Caco-2 (cell line): ENCODE measurements around the gene EPHB1. TPM values are rescaled to one million over a fixed set of nuclear protein-coding genes. Genes with fewer than 3 reads are reported as not detected.

ENCODE experiments used
- BruUV-seq: library from RNA; stranded (reverse); fragments of 400-500 nt; replicated peaks from 2 replicates; lab custom pipeline; 2021; lab: Mats Ljungman, UMichigan
- CTCF ChIA-PET: fragments of 300-600 bp; sonication (Branson Sonifier 250); formaldehyde crosslinking; loops from one replicate; lab custom pipeline; 2022; ENCODE audit warnings: antibody characterized with exemption; lab: Charles Lee
- POLR2A ChIA-PET: fragments of 300-600 bp; sonication (Branson Sonifier 250); formaldehyde crosslinking; loops from one replicate; lab custom pipeline; 2022; ENCODE audit warnings: antibody characterized with exemption; lab: Charles Lee
- DNase-seq, 2 experiments: peaks; one replicate each; pipeline versions ENCODE4 v3.0.0 to v3.0.0-alpha.2; 2020 to 2022
- H3K27me3 ChIP-seq: replicated peaks from 2 replicates; pipeline ENCODE4 v1.6.0; 2011; ENCODE audit warnings: low read length; ENCODE audit not compliant: control insufficient read depth, insufficient read depth
- H3K36me3 ChIP-seq: 2 replicates; pipeline ENCODE4 v1.5.1; 2011; ENCODE audit warnings: low read length; ENCODE audit not compliant: control insufficient read depth, insufficient read depth
- H3K4me1 ChIP-seq: fragments of 250-450 bp; sonication (Bioruptor Pico); 2 replicates; pipeline ENCODE4 v1.5.1; 2020; ENCODE audit warnings: mild to moderate bottlenecking
- H3K4me3 ChIP-seq: 2 replicates; pipeline ENCODE4 v1.5.1; 2011; ENCODE audit warnings: low read depth, mild to moderate bottlenecking, control low read depth, low read length
- H3K9me3 ChIP-seq: fragments of 250-450 bp; sonication (Bioruptor Pico); 2 replicates; pipeline ENCODE4 v1.5.1; 2020; ENCODE audit warnings: mild to moderate bottlenecking, moderate library complexity
- H3K27ac Mint-ChIP-seq: one replicate; pipeline ENCODE4 v1.8.0; 2022; ENCODE audit warnings: mixed read lengths; ENCODE audit not compliant: unreplicated experiment
- H3K27me3 Mint-ChIP-seq: one replicate; pipeline ENCODE4 v1.8.0; 2022; ENCODE audit warnings: mixed read lengths; ENCODE audit not compliant: insufficient read depth, unreplicated experiment
- H3K36me3 Mint-ChIP-seq: one replicate; pipeline ENCODE4 v1.8.0; 2022; ENCODE audit warnings: mild to moderate bottlenecking, mixed read lengths; ENCODE audit not compliant: insufficient read depth, unreplicated experiment
- H3K4me1 Mint-ChIP-seq: one replicate; pipeline ENCODE4 v1.8.0; 2022; ENCODE audit warnings: low read depth, mixed read lengths; ENCODE audit not compliant: unreplicated experiment
- H3K4me3 Mint-ChIP-seq: one replicate; pipeline ENCODE4 v1.8.0; 2022; ENCODE audit warnings: mild to moderate bottlenecking, moderate library complexity, mixed read lengths; ENCODE audit not compliant: unreplicated experiment
- H3K9me3 Mint-ChIP-seq: one replicate; pipeline ENCODE4 v1.8.0; 2022; ENCODE audit warnings: mixed read lengths; ENCODE audit not compliant: unreplicated experiment
- intact Hi-C: fragments of 100-400 bp; cut with micrococcal nuclease; formaldehyde crosslinking; loops from one replicate; pipeline ENCODE4 v1.10.0; 2022; ENCODE audit not compliant: unreplicated experiment
- total RNA-seq: library from RNA; stranded (reverse); gene quantifications from 2 replicates; pipeline ENCODE4 v1.2.3, GENCODE V29; 2022
- TF ChIP-seq, protein P1 (sequence below), 2 experiments: fragments of 200-600 bp in 1 of 2; IDR thresholded peaks; 1 replicate in 1 of 2; 2 replicates in 1 of 2; pipeline versions ENCODE4 v1.5.1 to v1.8.0; 2011 to 2022; ENCODE audit warnings: antibody characterized with exemption in 1 of 2, control low read depth in 1 of 2, inconsistent platforms in 1 of 2, low read depth in 1 of 2, low read length in 1 of 2, mild to moderate bottlenecking in 1 of 2, moderate library complexity in 1 of 2; ENCODE audit not compliant: insufficient read depth in 1 of 2, severe bottlenecking in 1 of 2, unreplicated experiment in 1 of 2

The EPHB1 gene
- total RNA-seq, 1 experiment from 2014 or later = 2.3 TPM

DNA sequence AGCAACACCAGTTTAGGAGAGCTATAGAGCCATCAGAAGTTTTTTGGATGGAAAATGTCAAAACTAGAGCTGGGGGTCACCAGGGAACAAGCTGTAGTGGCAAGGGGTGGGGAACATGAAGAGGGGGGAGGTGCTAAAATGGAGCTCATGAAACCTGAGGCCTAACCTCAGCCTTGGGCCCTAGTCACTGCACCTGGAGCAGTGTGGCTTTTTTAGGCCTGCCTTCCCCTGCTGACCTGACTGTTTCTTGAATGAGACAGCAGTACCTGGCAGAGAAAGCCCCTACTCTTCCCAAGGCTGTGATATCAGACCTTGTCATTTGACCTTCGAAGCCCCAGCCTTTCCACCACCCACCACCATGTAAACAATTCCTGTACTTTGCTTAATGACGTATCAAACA is 383.5 kb downstream of the EPHB1 start:
- Histone ChIP-seq H3K27me3 (no peaks in the 10 kb centered on the region), H3K9me3 (no peaks in the 10 kb centered on the region), H3K4me3 (no peak overlapping the region), H3K36me3 (no peaks in the 10 kb centered on the region), H3K4me1 (no peaks in the 10 kb centered on the region)
- DNase-seq = no peak
- peaks cover 8% of the 10 kb centered on the region for H3K4me1 Mint-ChIP-seq
- TF ChIP-seq, protein P1, sequence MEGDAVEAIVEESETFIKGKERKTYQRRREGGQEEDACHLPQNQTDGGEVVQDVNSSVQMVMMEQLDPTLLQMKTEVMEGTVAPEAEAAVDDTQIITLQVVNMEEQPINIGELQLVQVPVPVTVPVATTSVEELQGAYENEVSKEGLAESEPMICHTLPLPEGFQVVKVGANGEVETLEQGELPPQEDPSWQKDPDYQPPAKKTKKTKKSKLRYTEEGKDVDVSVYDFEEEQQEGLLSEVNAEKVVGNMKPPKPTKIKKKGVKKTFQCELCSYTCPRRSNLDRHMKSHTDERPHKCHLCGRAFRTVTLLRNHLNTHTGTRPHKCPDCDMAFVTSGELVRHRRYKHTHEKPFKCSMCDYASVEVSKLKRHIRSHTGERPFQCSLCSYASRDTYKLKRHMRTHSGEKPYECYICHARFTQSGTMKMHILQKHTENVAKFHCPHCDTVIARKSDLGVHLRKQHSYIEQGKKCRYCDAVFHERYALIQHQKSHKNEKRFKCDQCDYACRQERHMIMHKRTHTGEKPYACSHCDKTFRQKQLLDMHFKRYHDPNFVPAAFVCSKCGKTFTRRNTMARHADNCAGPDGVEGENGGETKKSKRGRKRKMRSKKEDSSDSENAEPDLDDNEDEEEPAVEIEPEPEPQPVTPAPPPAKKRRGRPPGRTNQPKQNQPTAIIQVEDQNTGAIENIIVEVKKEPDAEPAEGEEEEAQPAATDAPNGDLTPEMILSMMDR (IDR thresholded peaks at IDR 0.05; ENCODE audit: insufficient read depth in 1 of 2, low read depth in 1 of 2, low read length in 1 of 2, severe bottlenecking in 1 of 2, unreplicated experiment in 1 of 2) = no peak
- ChIA-PET POLR2A (no interaction called here), CTCF (no interaction called here)
- H3K9me3 Mint-ChIP-seq = no peaks in the 10 kb centered on the region
- peaks cover 23% of the 10 kb centered on the region for H3K27me3 Mint-ChIP-seq
- H3K27ac Mint-ChIP-seq = no peak overlapping the region
- no TSS peak for BruUV-seq
- no peak overlapping the region for H3K4me3 Mint-ChIP-seq
- H3K36me3 Mint-ChIP-seq = no peaks in the 10 kb centered on the region
- intact Hi-C loops = no loop called here

DNA sequence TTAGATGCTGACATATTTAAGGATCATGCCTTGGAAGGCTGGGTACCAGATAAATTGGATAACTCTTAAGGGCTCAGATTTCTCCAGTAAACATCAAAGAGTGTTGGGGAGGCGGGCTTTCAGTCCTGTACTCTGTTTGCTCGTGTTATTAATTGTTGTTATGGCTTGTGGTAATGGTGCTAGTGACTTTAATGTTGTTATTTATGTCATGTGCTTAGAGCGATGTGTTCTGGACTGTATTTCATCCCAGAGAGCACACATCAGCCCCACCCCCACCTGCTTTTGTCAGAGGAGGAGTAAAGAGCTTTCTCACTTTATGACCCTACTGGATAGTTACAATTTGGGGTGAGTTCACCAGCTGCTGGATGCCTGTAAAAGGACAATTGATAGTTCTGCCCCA is 386.3 kb downstream of the EPHB1 start:
- POLR2A ChIA-PET = no interaction called here

DNA sequence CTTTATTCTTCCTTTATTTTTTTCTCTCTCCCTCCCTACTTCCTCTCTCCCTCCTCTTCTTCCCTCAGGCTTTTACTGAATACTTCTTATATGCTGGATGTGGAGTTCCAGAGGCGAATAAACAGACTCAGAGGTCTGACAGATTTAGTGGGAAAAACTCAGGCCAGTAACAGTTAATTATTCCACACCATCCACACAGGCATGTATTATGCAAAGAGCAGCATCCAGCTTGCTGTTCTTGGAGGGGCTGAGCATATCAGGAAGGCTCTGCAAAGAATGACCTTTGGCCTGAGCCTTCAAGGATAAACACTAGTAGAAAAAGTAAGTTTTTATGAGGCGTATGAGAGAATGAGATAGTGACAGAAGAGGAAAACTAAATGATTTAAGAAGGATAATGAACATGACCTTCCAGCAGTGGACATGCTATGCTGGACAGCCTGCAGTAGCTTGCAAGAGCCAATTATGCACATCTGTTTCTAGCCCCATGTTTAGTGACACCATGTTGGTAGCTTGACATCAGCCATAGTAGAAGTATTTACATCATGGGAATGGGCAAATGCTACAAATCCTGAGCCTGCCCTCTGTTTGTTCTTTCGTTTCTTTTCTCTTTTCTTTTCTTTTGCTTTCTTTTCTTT is 387.4 kb downstream of the EPHB1 start:
- Histone ChIP-seq H3K4me1 (no peaks in the 10 kb centered on the region), H3K4me3 (no peak overlapping the region), H3K27me3 (no peaks in the 10 kb centered on the region), H3K36me3 (no peaks in the 10 kb centered on the region), H3K9me3 (no peaks in the 10 kb centered on the region)
- TF ChIP-seq, protein P1 (IDR thresholded peaks at IDR 0.05; ENCODE audit: insufficient read depth in 1 of 2, low read depth in 1 of 2, low read length in 1 of 2, severe bottlenecking in 1 of 2, unreplicated experiment in 1 of 2) = no peak
- no peak overlapping the region for H3K27ac Mint-ChIP-seq
- no peak overlapping the region for H3K4me3 Mint-ChIP-seq
- no TSS peak for BruUV-seq
- ChIA-PET CTCF (no interaction called here), POLR2A (no interaction called here)
- H3K27me3 Mint-ChIP-seq = peaks cover 13% of the 10 kb centered on the region
- no peaks in the 10 kb centered on the region for H3K9me3 Mint-ChIP-seq
- no peaks in the 10 kb centered on the region for H3K36me3 Mint-ChIP-seq
- peaks cover 8% of the 10 kb centered on the region for H3K4me1 Mint-ChIP-seq
- DNase-seq = no peak
- intact Hi-C loops = no loop called here

More for the DNA sequence above, 386.3 kb downstream of the EPHB1 start:
- DNase-seq = no peak
- Histone ChIP-seq H3K4me1 (no peaks in the 10 kb centered on the region), H3K36me3 (no peaks in the 10 kb centered on the region), H3K4me3 (no peak overlapping the region), H3K27me3 (no peaks in the 10 kb centered on the region), H3K9me3 (no peaks in the 10 kb centered on the region)
- no TSS peak for BruUV-seq
- H3K27me3 Mint-ChIP-seq = peaks cover 13% of the 10 kb centered on the region
- CTCF ChIA-PET = no interaction called here
- TF ChIP-seq, protein P1 (IDR thresholded peaks at IDR 0.05; ENCODE audit: insufficient read depth in 1 of 2, low read depth in 1 of 2, low read length in 1 of 2, severe bottlenecking in 1 of 2, unreplicated experiment in 1 of 2) = no peak
- H3K27ac Mint-ChIP-seq = no peak overlapping the region
- H3K9me3 Mint-ChIP-seq = no peaks in the 10 kb centered on the region
- peaks cover 8% of the 10 kb centered on the region for H3K4me1 Mint-ChIP-seq
- intact Hi-C loops = no loop called here
- H3K36me3 Mint-ChIP-seq = no peaks in the 10 kb centered on the region
- H3K4me3 Mint-ChIP-seq = no peak overlapping the region
